NK-92 treated with Interleukin-12 subunit alpha and Interleukin-12 subunit beta, amount 100 ng/mL, for 24 hours (cell line): ENCODE data around the gene KPNB1.

Experiments used
- DNase-seq: peaks from one replicate; lab custom pipeline; 2025; lab: John Stamatoyannopoulos, UW

The KPNB1 gene

GRCh38 chr17:47696717-47697642 is 47.3 kb downstream of the KPNB1 start:
- no peak for DNase-seq

DNA sequence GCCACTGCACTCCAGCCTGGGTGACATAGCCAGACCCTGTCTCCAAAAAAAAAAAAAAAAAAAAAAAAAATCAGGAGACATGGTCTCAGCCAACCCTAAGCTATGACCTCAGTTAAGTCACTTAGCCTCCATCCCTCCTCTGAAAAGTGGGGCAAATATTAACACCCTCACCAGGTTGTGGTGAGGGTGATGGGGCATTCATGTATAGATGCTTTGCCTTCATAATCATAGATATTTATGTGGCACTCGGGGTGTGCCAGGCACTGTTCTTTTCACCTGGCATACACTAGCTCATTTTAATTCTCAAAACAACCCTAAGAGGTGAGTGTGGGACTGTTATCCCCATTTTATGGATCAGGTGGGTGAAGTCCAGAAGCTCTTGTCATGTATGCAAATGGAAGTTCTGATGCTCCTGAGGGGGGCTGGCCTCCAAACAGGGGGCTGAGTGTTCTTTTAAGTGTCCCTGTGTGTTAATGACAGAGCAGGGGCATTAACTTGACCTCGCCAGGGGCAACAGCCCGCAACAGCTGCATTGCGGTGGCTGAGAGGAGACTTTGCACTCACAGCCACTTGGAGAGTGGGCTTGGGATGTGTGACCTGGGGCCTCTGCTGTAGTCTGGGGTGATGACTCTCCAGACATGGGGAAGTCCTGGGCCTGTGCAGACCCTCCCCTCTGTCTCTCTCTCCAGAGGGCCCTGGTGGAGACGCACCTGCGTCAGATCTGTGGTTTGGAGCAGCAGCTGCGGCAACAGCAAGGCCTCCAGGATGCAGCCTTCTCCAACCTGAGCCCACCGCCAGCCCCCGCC is 48.4 kb downstream of the KPNB1 start:
- DNase-seq: no peak

- peak; percentile 51 for DNase-seq
These were observed 49.2 kb downstream of the KPNB1 start for GRCh38 chr17:47698749-47699535.

DNA sequence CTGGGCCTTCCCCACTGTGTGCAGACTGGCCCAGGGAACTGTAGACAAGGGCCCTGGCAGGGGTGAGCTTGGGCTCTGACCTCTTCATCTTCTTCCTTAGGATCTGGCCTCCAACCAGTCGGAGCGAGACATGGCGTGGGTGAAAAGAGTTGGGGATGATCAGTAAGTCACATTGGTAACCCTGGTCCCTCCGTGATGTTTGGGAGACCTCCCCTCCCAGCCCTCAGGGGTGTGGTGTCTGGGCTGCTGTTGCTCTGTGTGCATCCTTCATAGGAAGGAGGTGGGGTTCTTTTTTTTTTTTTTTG is 49.8 kb downstream of the KPNB1 start:
- DNase-seq: no peak

DNA sequence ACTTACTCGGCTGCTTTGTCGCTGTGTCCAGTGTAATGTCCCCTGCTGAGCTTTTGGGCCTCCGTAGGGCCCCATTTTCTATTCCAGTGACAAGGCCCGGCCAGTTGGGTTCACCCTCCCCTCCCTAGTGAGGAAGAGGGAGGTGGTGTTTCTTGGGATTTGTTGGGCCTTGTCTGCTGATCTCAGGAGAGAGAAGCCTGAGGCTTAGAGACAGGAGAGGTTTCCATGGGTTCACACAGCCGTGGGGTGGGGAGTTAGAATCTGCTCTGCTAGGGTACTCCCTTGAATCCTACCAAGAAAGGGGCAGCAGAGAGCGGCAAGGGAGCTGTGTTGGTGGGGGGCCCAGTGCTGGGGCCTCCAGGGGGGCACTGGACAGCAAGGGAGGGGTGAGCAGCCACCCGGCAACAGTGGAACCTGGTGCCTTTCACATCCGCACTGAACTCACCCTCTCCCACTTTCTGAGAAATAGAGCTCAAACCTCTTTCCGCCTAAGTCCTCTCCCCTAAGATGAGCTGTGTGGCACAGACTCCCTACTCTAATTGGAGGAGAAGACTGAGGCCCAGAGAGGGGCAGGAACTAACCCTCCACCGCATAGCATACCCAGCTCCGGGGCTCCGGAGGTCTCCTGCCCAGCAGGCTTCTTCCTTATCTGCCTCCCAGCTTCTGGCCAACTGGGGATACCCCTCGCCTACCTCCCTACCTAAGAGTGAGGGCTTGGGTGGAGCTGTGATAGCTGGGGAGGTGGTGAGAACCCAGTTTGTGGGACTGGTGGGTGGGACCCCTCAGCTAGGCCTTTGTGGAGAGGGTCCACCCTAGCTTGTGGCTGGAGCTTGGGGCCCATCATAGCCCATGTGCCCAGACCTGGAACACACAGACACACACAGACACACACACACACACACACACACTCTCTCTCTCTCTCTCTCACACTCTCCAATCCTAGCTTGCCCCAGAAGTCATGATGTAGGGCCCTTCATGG is 51.0 kb downstream of the KPNB1 start:
- DNase-seq: peak; percentile 72

DNA sequence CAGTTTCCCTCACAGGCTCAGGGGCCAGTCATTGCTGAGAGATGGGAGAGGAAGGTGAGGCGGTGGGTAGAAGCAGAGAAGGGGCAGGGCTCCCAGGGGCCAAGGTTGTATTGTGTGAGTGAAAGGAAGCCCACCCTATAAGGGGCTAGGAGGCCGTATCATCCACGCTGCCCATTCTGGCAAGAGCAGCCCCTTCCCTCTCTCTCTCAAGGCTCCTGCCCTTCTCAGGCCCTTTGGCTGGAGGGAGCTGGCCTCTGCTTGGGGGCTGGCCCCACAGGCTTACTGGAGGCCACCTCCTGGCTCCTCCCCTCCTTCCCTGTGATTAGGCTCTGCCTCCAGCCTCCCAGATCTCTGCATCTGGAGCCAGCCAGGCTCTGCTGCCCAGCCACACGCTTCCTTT is 51.9 kb downstream of the KPNB1 start:
- peak; percentile 55 for DNase-seq

DNA sequence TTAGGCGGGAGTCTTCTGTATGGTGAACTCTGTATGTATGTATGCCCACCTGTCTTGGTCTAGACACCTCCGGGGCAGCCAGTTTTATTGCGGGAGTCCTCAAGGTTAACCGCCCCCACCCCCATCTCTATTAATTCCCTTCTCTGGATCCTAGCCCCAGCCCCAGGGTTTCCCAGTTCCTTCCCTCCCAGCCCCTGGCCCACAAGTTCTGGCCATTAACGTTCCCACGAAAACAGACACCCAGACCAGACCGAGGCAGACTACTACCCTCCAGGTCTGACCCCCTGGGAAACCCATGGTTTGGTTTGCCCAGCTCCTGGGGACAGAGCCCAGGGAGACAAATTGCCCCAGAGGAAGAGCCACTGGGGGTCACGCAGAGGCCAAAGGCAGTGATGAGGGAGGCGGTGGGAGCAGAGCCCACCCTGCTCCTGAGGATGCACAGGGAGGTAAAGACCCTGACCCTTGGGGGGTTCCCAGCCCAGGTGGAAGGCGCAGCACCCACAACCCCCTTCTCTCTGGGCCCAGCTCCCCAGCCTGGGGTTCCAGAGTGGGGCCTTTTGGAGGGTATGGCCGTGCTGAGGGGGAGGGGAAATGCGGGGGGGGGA is 52.8 kb downstream of the KPNB1 start:
- DNase-seq: no peak

GRCh38 chr17:47703191-47703591 is 53.5 kb downstream of the KPNB1 start:
- DNase-seq: peak; percentile 87

DNA sequence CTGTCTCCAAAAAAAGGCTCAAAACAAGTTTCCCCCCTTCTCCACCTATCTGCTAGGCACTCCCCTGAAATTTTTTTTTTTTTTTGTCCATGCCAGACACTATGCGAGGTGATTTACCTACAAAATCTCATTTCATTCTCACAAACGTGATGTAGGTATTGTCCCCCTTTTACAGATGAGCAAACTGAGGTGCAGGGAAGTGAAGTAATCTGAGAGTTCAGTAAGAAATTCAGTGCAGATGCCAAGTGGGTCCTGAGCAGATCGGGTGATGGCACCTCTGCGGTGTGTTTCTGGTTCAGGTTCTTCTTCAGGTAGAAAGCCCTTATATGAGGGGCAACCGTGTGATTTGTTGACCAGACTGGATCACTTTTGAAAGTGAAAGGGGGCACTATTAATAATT is 54.0 kb downstream of the KPNB1 start:
- no peak for DNase-seq

DNA sequence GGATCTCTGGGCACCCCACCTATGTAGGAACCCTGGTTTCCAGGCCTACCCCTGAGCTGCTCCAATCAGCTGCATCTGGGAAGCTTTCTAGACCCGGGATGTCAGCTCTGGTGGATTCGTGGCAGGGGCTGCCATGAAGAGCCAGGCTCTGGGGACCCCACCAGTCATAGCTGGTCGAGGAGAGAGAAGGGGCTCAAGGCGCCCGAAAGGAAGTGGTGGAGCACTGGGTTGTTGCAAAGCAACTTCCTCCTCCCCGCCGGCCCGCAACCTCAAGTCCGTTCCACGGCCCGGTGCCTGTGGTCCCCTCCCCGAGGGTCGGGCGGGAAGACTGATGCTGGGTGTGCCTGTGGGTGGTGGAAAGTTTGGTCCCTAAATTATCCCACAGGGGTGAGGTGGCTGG is 54.4 kb downstream of the KPNB1 start:
- DNase-seq: peak; percentile 73

GRCh38 chr17:47704736-47705135 is 55.0 kb downstream of the KPNB1 start:
- no peak for DNase-seq

GRCh38 chr17:47705536-47706530 is 56.1 kb downstream of the KPNB1 start:
- peak; percentile 75 for DNase-seq

DNA sequence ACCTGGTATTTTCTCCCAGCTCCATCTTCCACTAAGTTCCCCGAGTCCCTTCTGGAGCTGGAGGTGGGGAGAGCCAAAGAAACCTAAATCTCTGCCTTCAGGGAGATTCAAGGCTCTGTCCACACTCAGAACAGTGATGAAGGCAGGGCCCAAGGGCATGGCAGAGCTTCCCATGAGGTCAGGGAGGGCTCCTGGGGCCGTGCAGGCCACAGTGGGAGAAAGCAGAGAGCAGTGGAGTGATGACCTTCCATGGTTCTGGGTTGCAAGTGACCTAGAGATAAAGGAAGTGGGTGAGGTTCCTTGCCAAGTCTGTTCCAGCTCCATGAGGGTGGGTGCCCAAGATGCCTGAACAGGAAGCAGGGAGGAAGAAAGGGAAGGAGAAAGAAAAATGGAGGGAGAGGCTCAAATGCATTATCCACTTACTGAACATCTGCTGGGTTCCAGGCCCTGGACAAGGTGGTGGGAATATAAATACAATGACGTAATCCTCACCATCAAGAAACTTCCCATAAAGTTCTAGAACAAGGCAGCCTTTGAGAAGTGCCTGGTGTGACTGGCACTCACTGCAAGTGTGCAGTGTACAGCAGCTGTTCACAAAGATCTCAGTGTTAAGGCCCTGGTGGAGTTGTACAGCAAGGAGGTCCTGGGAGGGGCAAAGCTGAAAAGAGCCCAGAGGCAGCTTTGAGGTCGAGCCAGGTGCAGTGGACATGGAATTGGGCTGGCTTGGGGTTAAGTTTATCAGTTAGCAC is 57.5 kb downstream of the KPNB1 start:
- no peak for DNase-seq

DNA sequence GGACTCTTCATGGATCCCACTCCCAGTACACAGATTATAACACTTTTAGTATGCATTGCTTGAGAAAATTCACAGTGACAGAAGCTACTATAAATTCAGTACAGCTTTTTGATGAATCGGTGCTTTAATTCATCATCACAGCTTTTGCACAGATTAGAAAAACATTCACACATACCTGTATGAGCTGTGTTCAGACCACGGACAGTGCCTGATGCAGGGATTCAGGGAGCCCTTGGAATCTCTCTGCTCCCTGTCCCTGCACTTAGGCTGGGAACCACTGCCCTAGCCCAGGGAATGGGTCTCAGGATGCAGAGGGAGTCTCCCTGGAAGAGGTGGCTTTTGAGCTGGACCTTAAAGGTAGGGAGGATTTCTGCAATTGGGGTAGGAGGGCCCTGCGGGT is 58.2 kb downstream of the KPNB1 start:
- no peak for DNase-seq

- DNase-seq: no peak
These were observed 58.7 kb downstream of the KPNB1 start for GRCh38 chr17:47708312-47708863.

DNA sequence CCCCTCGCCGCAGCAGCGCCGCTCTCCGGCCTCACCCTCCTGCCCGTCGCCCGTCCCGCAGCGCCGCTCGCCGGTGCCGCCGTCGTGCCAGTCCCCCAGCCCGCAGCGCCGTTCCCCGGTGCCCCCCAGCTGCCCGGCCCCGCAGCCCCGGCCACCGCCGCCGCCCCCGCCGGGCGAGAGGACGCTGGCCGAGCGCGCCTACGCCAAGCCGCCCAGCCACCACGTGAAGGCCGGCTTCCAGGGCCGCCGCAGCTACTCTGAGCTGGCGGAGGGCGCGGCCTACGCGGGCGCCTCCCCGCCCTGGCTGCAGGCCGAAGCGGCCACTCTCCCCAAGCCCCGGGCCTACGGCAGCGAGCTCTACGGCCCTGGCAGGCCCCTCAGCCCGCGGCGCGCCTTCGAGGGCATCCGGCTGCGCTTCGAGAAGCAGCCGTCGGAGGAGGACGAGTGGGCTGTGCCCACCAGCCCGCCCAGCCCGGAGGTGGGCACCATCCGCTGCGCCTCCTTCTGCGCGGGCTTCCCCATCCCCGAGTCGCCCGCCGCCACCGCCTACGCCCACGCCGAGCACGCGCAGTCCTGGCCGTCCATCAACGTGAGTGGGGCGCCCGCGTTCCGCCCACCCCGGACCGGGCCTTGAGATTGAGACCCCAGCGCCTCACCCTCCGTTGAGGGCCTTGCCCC is 59.3 kb downstream of the KPNB1 start:
- DNase-seq: no peak

- no peak for DNase-seq
These were observed 59.9 kb downstream of the KPNB1 start for GRCh38 chr17:47709594-47709993.
